HG03039 (cell line): ENCODE results near the gene ALS2CL.

Experiments
- ATAC-seq: cut with Tn5 transposase; IDR thresholded peaks from one replicate; pipeline ENCODE4 v1.9.1; 2021; ENCODE audit warnings: mild to moderate bottlenecking, moderate library complexity; ENCODE audit not compliant: unreplicated experiment

The ALS2CL gene

DNA sequence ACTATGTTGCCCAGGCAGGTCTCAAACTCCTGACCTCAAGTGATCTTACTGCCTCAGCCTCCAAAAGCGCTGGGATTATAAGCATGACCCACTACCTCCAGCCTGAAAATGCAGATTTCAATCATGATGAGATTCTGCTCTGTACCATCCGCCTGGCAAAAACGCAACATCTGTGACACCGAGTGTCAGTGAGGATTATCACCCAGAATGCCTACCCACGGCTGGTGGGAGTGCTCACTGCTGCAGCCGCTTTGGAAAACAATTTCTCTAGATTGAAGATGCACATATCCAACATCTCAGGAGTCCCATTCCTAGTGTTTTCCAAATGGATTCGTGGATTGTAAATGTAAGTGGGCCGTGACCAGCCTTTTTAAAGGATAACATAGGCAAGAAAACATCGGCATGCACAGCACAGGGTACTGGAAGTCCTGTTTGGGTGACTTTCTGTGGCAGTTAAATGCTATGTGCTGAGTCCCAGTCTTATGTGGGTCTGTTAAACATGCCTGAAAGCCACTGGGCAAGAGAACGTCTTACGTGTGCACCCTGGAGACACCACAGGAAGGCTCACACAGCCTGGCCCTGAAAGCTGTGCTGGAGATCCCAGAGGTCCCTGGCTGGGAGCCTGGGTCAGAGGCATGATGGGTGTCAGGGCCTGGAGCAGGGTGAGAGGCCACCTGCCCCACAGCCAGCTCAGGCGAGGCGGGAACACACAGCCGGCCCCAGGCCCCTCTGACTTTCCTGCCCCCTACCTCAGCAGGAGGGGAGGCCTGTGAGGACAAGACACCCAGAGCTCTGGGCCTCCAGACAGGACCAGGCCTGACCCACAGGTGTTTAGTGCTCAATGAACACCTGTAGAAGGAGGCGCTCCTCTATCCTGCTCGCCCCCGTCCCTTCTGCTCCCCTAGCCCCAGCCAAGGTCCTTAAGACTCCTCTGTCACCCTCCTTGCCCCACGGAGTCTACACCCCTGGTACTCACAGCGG, 23.3 kb upstream of the ALS2CL start:
- ATAC-seq = no peak

GRCh38 chr3:46715507-46716175, 22.2 kb upstream of the ALS2CL start:
- ATAC-seq = no peak

- ATAC-seq = no peak
Measured at GRCh38 chr3:46714728-46715506, 21.4 kb upstream of the ALS2CL start.

DNA sequence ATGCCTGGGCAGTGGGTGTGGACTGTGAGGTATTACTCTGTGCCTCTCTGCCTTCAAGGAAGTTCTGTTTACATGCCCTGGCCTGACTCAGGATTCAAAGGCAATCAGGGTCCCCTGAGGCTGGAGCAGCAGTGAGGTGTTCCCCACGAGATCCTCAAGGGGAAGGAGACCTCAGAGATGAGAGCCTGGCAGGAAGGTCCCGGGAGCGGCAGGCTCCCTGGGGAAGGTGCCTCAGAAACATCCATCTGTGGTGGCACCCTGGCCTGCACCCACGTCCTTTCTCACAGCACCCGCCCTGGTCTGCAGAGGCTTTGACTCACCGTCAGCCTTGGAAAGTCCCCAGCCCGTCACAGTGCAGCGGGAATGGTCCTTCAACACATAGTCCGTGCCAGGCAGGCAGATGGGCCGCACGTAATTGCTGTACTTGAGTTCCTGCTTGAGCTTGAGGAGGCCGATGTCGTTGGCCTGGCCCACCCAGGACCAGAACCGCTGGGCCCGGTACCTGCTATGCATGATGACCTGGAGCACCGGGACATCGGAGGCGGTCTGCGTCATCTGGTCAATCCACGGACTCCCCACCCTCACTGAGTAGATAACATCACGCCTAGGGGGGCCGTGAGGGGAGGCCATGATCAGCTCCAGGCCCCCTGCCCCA, 20.5 kb upstream of the ALS2CL start:
- ATAC-seq = no peak

DNA sequence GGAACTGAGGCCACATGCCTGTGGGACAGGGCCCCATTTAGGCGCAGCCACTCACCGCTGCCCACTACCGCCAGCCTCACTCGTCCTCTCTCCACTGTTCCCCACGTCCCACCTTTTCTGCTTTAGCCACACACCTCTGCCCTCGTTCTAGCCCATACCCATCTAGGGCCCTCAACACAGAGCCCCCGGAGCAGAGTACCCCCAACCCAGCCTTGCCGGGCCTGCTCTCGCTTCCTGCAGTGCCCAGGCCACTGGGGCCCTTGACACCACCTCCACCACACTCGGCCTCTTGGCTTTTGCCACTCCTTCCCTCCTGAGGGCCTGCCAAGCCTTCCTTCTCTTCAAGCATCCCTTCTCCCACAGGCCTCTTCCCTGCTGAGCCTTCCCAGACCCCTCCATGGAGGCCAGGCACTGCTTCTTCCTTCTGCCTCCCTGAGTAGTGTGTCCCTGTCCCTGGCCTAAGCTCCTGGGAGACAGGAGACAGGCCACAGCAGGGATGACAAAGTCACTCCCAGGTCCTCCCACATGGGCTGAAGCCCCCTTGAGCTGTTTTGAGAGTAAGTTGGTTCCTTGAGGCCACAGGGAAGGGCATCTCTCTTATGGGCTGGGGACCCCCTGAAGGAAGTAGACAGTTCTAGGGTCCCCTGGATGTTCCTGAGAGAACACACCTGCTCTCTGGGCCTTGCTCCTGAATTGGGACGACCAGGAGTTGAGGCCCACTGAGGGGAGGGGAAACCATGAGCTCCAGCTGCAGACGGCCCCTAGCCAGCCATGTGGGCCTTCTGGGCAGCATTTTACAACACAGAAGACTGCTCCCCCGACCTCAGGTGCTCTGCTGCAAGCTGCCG, 19.8 kb upstream of the ALS2CL start:
- ATAC-seq = no peak

GRCh38 chr3:46712191-46713049, 18.9 kb upstream of the ALS2CL start:
- no peak for ATAC-seq

DNA sequence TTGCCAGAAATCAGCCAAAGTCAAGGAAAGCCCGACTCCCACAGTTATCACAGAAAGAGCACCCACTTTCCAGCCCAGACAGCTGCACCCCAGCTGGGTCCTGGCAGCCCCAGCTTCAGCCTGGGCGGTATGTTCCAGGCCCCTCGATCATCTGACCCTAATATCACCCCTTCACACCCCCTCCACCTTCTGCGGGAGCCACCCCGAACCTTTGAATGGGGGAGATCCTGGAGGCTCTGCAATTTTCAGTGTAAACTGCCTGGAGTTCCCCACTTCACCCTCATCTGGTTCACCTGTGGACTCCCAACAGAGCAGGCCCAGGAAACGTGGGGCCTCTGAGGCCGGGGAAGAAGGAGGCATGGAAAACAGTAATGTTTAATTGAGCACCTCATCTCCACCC, 18.3 kb upstream of the ALS2CL start:
- ATAC-seq = no peak

GRCh38 chr3:46711305-46711704, 17.8 kb upstream of the ALS2CL start:
- ATAC-seq = no peak

GRCh38 chr3:46710671-46711295, 17.3 kb upstream of the ALS2CL start:
- ATAC-seq = no peak

DNA sequence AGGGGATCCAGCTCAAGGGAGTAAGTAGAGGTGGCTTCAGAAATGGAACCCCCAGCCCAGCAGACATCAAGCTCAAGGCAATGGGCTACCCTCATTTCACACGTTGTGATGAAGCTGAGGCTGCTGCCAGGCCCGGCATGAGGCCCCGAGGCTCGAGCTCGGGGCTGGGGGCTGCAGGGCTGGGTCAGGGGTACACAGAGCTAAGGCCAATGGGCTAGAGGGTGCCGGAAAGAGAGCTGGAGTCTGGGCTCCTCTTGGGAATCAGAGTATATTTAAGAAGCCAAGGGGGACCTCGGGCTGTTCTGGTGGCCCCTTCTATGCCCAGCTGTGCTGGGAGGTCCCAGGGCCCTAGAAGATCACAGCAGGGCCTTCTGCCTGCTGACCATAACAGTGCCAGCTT, 16.8 kb upstream of the ALS2CL start:
- no peak for ATAC-seq

DNA sequence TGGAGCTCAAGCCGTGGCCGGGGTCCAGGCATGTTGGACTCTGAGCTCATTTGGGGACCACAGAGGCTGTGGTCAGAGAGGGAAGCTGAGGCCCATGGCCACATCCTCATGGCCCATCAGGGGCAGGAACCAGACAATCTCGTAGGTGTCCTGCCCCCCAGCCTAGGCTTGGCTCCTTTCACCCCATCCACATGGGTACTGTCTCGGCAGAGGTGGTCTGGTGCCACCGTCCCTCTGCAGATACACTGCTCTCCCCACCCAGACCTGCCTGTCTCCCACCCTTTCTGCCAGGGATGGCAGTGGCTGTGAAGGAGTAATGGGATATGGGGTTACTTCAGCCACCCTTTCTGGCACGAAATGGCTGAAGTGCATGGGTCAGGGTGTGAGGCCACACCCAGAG, 16.2 kb upstream of the ALS2CL start:
- ATAC-seq = no peak

DNA sequence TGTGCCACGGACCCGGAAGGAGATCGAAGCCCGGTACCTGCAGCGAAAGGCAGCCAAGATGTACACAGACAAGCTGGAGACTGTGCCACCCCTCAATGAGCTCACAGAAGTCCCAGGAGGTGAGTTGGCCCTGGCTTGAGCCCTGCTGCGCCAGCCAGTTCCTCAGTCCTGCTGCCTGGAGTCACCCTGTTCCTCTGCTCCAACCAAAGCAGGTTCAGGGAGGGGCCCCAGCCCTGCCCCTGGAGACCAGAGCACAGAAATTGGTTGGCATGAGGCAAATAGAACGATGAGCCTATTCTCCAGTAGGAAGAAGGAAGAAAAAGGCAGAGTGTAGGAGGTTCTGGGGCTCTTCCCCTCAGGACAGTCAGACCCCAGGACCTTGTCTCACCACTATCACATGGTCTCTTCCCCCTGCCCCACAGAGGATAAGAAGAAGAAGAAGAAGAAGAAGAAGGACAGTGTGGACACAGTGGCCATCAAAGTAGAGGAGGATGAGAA, 15.7 kb upstream of the ALS2CL start:
- ATAC-seq = no peak

- no peak for ATAC-seq
Measured at GRCh38 chr3:46708401-46709156, 15.1 kb upstream of the ALS2CL start.

GRCh38 chr3:46707601-46708011, 14.1 kb upstream of the ALS2CL start:
- no peak for ATAC-seq

DNA sequence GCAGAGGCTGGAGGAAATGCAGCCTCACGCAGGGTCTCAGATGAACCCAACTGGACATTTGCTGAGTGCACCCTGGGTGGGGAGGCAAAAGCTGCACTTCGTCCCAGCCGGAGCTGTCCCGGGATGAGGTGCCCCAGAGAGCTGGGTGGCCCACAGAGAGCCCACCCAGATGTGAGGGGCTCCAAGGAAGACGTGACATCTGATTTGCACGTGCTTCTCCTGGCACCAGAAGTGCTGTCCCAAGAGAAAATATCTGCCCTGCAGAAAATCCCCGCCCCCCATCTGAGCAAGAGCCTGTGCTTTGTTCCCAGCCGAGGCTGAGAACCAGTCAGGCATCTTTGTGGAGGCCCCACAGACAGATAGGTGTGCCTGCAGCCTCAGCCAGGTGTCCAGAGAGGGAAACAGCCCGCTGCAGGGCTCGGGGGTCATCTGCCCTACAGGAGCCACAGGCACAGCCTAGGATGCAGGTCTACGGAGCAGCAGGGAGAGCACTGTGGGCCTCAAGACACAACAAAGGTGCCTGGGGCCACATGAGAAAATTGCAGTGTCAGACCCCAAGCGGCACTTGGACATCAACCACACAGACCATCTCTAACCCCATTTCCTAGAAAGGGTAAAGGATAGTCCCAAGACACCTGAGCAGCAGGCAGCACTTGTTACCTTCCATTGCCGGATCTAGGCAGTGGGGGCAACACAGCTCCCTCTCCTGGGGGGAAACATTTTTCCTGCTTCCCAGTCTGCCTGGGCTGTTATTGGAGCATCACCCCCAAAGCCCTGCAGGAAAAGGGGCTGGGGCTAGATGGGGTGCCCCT, 13.5 kb upstream of the ALS2CL start:
- ATAC-seq = no peak

DNA sequence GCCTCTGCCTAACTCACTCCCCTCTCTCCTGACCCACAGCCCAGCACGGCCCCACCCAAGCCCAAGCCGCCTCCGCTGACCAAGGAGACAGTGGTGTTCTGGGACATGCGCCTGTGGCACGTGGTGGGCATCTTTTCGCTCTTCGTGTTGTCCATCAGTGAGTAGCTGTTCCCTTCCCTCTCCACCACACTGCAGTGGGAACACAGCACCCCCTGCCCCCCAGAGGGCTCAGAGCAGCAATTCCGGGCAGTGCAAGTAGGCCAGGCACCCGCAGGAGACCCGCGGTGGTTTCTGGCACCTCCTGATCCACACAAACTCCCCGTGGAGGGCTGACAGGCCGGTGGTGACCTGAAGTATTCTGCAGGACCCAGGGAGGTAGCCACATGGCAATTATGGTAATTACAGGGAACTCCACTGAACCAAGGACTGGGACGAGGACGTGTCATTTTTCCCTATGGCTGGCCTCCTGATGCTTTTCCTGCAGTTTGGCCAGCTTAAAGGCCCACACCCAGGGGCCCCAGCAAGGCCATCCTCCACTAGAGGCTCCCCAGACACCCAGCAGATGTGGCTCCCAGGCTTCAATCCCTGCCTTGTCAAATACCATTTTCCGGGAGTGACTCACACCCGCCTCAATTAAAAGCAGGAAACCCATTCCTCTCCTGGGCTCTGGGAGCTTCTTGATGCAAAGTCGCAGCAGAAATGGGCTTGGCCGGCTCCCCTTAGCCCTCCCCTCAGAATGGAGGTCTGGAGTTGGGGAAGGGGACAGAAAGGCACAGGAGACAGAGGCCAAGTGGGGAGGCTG, 12.5 kb upstream of the ALS2CL start:
- no peak for ATAC-seq
